ENCODE measurements around the gene METRNL.
A peak's percentile ranks its signal among the peaks of the same experiment; 100 is the strongest.
"Not testable (repeated sequence)": the region's sequence is repeated elsewhere in the genome, so short reads cannot be mapped to it uniquely, and the experiment has no call there.

Gene METRNL

DNA sequence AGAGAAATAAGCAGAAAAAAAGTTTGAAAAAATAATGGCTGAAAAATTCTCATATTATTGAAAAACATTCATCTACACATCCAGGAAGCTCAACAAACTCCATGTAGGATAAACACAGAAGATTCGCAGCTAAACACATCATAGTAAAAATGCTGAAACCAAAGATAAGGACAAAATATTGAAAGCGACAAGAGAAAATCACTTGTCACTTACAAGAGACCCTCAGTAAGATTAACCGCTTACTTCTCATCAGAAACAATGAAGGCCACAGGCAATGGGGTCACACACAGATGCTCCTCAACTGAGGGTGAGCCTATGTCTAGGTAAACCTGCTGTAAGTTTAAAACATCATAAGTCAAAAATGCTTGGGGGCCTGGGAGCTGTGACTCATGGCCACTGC lies 38.1 kb upstream of the METRNL start:
- H3K9ac ChIP-seq (ENCODE audit: low read length): no peak overlapping the region
- no peaks in the 10 kb centered on the region for H3K36me3 ChIP-seq (ENCODE audit: control insufficient read depth, insufficient read depth, low read length)
- no peaks in the 10 kb centered on the region for H3K4me1 ChIP-seq (ENCODE audit: control insufficient read depth, insufficient read depth, low read length)
- no peak overlapping the region for H3K4me3 ChIP-seq (ENCODE audit: low read length)
- H3K9me3 ChIP-seq (ENCODE audit: control insufficient read depth, low read length): no peaks in the 10 kb centered on the region
- no peaks in the 10 kb centered on the region for H3K27me3 ChIP-seq (ENCODE audit: control insufficient read depth, insufficient read depth, low read length)

DNA sequence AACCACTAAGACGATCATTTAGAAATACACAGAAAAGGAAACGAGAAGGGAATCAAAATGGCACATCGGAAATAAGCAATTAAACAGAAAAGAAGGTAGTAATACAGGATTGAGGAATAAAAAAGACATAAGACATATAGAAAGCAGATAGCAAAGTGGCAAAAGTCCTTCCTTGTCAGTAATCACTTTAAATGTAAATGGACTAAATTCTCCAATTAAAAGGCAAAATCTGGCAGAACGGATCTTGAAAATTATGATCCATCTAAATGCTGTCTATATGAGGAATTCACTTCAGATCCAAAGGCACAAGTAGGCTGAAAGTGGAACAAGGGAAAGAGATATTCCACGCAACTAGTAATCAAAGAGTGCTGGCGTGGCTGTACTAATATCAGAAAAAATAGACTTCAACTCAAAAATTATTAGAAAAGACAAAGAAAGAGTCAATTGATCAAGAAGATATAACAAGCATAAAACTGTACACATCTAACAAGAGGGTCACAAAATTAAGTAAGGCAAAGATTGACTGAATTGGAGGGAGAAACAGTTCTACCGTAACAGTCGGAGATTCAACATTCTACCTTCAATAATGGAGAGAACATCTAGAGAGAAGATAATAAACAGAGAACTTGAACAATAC lies 36.8 kb upstream of the METRNL start:
- no peaks in the 10 kb centered on the region for H3K36me3 ChIP-seq (ENCODE audit: control insufficient read depth, insufficient read depth, low read length)
- no peak overlapping the region for H3K9ac ChIP-seq (ENCODE audit: low read length)
- no peak overlapping the region for H3K4me3 ChIP-seq (ENCODE audit: low read length)

DNA sequence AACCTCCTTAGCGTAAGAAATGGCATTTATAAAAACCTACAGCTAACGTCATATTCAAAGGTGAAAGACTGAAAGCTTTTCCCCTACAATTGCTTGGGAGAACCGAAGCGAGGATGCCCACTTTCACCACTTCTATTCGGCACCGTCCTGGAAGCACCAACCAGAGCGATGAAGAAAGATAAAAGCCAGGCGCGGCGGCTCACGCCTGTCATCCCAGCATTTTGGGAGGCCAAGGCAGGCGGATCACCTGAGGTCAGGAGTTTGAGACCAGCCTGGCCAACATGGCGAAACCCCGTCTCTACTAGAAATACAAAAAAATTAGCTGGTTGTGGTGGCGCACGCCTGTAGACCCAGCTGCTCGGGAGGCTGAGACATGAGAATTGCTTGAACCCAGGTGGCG lies 34.9 kb upstream of the METRNL start:
- H3K4me1 ChIP-seq (ENCODE audit: control insufficient read depth, insufficient read depth, low read length): not testable (repeated sequence)

More for the DNA sequence above, 36.8 kb upstream of the METRNL start:
- no peaks in the 10 kb centered on the region for H3K9me3 ChIP-seq (ENCODE audit: control insufficient read depth, low read length)
- H3K4me1 ChIP-seq (ENCODE audit: control insufficient read depth, insufficient read depth, low read length): no peaks in the 10 kb centered on the region
- H3K27me3 ChIP-seq (ENCODE audit: control insufficient read depth, insufficient read depth, low read length): no peaks in the 10 kb centered on the region

DNA sequence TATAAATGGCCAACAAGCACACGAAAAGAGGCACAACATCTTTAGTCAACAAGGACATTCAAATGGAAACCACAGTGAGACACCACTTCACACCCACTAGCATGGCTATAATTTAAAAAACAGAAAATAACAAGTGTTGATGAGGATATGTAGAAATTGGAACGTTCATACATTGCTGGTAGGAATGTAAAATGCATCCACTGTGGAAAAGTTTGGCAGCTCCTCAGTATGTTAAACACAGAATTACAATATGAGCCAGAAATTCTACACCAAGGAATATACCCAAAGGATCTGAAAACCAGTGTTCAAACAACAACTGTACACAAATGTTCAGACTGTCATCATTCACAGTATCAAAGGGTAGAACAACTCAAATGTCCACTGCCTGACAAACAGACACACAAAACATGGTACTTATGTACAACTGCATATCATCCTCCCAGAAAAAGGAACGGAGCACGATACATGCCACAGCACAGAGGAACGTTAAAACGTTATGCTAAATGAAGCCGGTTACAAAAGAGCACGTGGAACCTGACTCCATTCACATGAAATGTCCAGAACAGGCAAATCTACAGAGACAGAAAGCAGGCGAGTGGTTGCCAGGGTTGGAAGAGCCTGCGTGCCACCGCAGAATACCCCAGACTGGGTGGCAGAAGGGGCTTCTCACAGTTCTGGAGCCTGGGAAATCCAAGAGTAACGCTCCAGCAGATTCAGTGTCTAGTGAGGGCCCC lies 32.8 kb upstream of the METRNL start:
- H3K36me3 ChIP-seq (ENCODE audit: control insufficient read depth, insufficient read depth, low read length): no peaks in the 10 kb centered on the region
- no peaks in the 10 kb centered on the region for H3K27me3 ChIP-seq (ENCODE audit: control insufficient read depth, insufficient read depth, low read length)
- H3K9me3 ChIP-seq (ENCODE audit: control insufficient read depth, low read length): no peaks in the 10 kb centered on the region
- H3K9ac ChIP-seq (ENCODE audit: low read length): no peak overlapping the region
- peaks cover 10% of the 10 kb centered on the region for H3K4me1 ChIP-seq (ENCODE audit: control insufficient read depth, insufficient read depth, low read length)
- no peak overlapping the region for H3K4me3 ChIP-seq (ENCODE audit: low read length)

More for the DNA sequence above, 34.9 kb upstream of the METRNL start:
- H3K9me3 ChIP-seq (ENCODE audit: control insufficient read depth, low read length); H3K36me3 ChIP-seq (ENCODE audit: control insufficient read depth, insufficient read depth, low read length); H3K27me3 ChIP-seq (ENCODE audit: control insufficient read depth, insufficient read depth, low read length); H3K4me3 ChIP-seq (ENCODE audit: low read length); H3K9ac ChIP-seq (ENCODE audit: low read length): not testable (repeated sequence)

DNA sequence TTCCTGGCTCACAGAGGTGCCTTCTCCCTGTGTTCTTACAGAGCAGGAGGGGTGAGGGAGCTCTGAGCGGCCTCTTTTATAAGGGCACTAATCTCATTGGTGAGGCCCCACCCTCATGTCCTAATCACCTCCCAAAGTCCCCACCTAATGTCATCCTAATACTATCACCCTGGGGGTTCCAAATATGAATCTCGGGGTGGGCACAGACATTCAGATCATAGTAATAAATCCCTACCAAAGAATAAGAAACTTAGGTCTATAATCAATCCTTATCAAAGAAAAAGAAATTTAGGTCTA lies 32.3 kb upstream of the METRNL start:
- H3K9me3 ChIP-seq (ENCODE audit: control insufficient read depth, low read length): no peaks in the 10 kb centered on the region
- no peak overlapping the region for H3K4me3 ChIP-seq (ENCODE audit: low read length)
- H3K9ac ChIP-seq (ENCODE audit: low read length): no peak overlapping the region
- H3K27me3 ChIP-seq (ENCODE audit: control insufficient read depth, insufficient read depth, low read length): no peaks in the 10 kb centered on the region
- peaks cover 13% of the 10 kb centered on the region for H3K4me1 ChIP-seq (ENCODE audit: control insufficient read depth, insufficient read depth, low read length)
- H3K36me3 ChIP-seq (ENCODE audit: control insufficient read depth, insufficient read depth, low read length): no peaks in the 10 kb centered on the region

DNA sequence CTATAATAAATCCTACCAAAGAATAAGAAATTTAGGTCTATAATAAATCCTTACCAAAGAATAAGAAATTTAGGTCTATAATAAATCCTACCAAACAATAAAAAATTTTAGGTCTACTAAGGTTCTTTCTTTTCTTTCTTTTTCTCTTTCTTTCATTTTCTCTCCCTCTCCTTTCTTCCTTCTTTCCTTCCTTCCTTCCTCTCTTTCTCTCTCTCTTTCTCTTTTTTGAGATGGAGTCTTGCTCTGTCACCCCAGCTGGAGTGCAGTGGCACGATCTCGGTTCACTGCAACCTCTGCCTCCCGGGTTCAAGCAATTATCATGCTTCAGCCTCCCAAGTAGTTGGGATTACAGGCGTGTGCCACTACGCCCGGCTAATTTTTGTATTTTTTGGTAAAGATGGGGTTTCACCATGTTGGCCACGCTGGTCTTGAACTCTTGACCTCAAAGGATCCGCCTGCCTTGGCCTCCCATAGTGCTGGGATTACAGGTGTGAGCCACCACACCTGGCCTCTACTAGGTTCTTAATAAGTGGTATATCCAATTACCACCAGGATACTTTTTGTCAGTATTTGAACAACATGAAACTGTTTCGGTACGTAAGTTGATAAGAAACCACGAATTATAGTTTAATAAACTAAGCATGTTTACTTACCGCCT lies 31.5 kb upstream of the METRNL start:
- not testable (repeated sequence) for H3K36me3 ChIP-seq (ENCODE audit: control insufficient read depth, insufficient read depth, low read length); H3K4me3 ChIP-seq (ENCODE audit: low read length); H3K27me3 ChIP-seq (ENCODE audit: control insufficient read depth, insufficient read depth, low read length); H3K9me3 ChIP-seq (ENCODE audit: control insufficient read depth, low read length)
- peaks cover 20% of the 10 kb centered on the region for H3K4me1 ChIP-seq (ENCODE audit: control insufficient read depth, insufficient read depth, low read length)
- H3K9ac ChIP-seq (ENCODE audit: low read length): peak overlapping the region; percentile 31

DNA sequence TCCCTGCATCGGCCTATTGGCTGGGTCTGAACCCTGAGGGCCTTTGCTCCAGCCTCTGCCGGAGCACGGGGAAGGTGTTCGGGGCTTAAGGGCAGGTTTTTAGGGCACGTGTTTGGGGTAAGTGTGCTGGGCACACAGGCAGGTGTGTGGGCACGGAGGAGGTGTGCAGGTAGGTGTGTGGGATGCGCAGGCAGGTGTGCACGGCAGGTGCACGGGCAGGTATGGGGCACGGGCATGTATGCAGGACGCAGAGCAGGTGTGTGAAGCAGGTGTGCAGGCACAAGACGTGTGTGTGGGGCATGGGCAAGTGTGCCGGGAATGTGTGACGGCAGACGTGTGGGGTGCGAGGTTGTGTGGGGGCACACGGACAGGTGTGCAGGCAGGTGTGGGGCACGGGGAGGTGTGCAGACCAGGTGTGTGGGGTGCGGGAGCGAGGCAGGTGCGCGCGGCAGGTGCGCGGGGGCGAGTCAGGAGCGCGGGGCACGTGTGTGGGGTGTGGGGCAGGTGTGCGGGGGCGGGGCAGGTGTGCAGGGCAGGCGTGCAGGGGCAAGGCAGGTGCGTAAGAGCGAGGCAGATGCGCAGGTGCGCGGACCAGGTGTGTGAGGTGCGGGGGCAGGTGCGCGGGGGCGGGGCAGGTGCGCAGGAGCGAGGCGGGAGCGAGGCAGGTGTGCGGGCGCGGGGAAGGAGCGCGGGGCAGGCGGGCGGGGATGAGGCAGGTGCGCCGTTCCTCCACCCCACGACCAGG lies 28.6 kb upstream of the METRNL start:
- no peaks in the 10 kb centered on the region for H3K27me3 ChIP-seq (ENCODE audit: control insufficient read depth, insufficient read depth, low read length)
- H3K9ac ChIP-seq (ENCODE audit: low read length): peak overlapping the region; percentile 52
- peak overlapping the region; percentile 38 for H3K4me3 ChIP-seq (ENCODE audit: low read length)
- peaks cover 34% of the 10 kb centered on the region for H3K4me1 ChIP-seq (ENCODE audit: control insufficient read depth, insufficient read depth, low read length)
- no peaks in the 10 kb centered on the region for H3K36me3 ChIP-seq (ENCODE audit: control insufficient read depth, insufficient read depth, low read length)
- no peaks in the 10 kb centered on the region for H3K9me3 ChIP-seq (ENCODE audit: control insufficient read depth, low read length)

DNA sequence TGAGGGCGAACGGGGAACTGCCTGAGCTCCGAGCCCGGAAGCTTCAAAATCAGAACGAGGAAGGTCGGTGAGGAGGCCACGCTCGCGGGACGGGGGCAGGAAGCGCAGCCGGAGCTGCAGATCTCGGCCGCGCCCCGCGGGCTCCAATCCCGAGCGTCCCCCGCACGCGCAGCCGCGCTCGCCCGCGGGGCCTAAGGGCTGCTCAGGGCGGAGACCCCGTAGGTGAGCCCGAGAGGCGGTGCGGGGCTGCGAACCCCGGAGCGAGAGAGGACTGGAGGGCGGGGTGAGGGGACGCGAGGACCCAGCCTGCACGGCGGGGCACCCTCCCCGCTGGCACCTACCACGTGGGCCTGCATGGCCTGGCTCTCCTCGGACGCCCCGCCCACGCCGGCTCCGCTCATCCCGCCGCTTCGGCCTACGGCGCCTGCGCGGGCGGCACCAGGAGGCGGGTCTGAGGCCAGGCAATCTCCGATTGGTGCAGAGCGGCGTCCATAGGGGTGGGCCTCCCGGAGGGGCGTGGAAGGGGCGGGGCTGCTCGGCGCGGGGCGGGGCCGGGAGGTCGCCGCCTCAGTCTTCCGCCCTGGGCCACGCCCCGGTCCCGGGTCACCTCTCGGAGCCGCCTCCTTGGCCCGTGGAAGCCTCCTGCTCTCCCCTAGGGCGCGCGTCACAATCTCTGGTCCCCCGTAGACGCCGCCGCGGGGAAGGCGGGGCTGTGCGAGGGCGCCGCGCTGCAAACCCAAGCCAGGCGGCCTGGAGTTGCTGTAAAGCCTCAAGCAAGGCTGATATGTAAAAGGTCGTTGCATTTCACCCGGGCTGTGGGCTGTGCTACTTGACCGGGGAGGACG lies 27.8 kb upstream of the METRNL start:
- peaks cover 42% of the 10 kb centered on the region for H3K4me1 ChIP-seq (ENCODE audit: control insufficient read depth, insufficient read depth, low read length)
- H3K9me3 ChIP-seq (ENCODE audit: control insufficient read depth, low read length): no peaks in the 10 kb centered on the region
- peak overlapping the region; percentile 38 for H3K4me3 ChIP-seq (ENCODE audit: low read length)
- H3K36me3 ChIP-seq (ENCODE audit: control insufficient read depth, insufficient read depth, low read length): no peaks in the 10 kb centered on the region
- no peaks in the 10 kb centered on the region for H3K27me3 ChIP-seq (ENCODE audit: control insufficient read depth, insufficient read depth, low read length)
- H3K9ac ChIP-seq (ENCODE audit: low read length): peak overlapping the region; percentile 72

DNA sequence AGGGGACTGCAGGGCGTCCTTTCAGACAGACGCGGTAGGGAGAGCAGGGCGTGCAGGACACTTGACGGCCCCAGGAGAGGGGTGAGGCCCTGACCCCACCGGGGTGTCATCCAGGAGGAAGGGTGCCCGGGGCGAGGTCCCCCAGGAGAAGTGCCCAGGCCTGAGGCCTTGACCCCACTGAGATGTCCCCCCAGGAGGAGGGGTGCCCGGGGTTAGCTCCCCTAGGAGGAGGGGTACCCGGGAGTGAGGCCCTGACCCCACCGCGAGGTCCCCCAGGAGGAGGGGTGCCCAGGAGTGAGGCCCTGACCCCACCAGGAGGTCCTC lies 27.2 kb upstream of the METRNL start:
- Histone ChIP-seq H3K9me3 (ENCODE audit: control insufficient read depth, low read length) (no peaks in the 10 kb centered on the region), H3K36me3 (ENCODE audit: control insufficient read depth, insufficient read depth, low read length) (no peaks in the 10 kb centered on the region), H3K4me1 (ENCODE audit: control insufficient read depth, insufficient read depth, low read length) (peaks cover 42% of the 10 kb centered on the region), H3K4me3 (ENCODE audit: low read length) (peak overlapping the region; percentile 31), H3K27me3 (ENCODE audit: control insufficient read depth, insufficient read depth, low read length) (no peaks in the 10 kb centered on the region), H3K9ac (ENCODE audit: low read length) (peak overlapping the region; percentile 72)

DNA sequence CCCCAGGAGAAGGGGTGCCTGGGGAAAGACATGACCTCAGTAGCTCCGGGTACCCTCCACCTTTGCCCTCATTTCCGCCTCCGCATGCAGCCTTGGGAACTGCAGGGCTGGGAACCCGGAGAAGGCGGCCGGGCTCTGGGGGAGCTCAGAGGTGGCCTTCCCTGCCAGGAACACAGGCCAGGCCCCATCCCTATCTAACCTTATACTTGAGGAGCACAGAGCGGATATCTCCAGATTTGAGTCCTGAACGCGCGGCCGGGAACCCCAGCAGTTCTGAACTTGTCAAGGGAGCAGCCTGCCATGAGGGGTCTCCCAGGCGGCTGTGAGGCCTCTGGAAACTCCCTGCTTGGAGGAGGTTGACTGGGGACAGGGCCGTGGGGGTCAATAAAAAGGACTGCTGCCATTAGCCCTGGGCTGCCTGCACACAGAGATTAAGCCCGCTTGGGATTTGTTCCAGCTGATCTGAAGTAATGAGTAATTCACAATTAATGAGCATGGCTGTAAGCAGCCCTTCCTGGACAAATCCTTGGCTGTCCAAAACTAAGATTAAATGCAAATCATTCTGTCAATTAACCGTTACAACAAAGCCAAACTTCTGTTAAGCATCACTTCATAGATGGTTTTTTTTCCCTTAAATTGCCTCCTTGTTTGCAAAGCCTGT lies 26.3 kb upstream of the METRNL start:
- Histone ChIP-seq H3K4me3 (ENCODE audit: low read length) (no peak overlapping the region), H3K9ac (ENCODE audit: low read length) (peak overlapping the region; percentile 10)

DNA sequence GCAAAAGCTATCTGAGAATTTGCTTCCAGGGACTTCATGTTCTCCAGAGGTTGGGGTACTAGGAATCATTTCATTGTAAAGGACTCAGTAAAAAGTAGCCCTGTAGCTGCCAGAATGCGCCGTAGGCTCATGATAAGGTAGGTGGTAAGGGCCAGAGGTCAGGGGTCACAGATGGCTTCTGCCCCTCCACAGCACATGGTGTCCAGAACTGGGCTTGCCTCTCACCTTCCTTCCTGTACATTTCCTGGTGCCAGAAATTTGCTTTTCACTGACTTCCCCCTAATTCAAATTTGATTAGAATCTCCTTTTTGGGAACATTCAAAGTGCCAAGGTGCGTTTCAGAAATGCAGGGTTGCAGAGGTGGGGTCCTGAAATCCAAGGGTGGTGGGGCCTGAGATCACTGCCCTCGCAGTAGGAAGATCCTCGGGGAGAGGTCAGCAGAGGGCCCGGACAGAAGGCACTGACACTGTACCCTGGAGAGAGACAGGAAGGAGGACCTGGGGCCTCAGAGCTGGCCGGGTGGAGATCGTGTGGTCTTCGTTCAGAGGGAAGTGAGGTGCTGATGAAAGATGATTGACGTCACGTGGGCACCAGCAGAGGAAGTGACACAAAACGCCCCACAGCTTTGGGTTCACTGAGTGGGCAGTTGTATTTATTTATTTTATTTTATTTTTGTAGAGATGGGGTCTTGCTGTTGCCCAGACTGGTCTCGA lies 25.5 kb upstream of the METRNL start:
- Histone ChIP-seq H3K4me3 (ENCODE audit: low read length) (no peak overlapping the region), H3K27me3 (ENCODE audit: control insufficient read depth, insufficient read depth, low read length) (no peaks in the 10 kb centered on the region), H3K36me3 (ENCODE audit: control insufficient read depth, insufficient read depth, low read length) (no peaks in the 10 kb centered on the region), H3K9me3 (ENCODE audit: control insufficient read depth, low read length) (no peaks in the 10 kb centered on the region), H3K4me1 (ENCODE audit: control insufficient read depth, insufficient read depth, low read length) (peaks cover 37% of the 10 kb centered on the region), H3K9ac (ENCODE audit: low read length) (no peak overlapping the region)

More for the DNA sequence above, 26.3 kb upstream of the METRNL start:
- Histone ChIP-seq H3K36me3 (ENCODE audit: control insufficient read depth, insufficient read depth, low read length) (no peaks in the 10 kb centered on the region), H3K27me3 (ENCODE audit: control insufficient read depth, insufficient read depth, low read length) (no peaks in the 10 kb centered on the region), H3K4me1 (ENCODE audit: control insufficient read depth, insufficient read depth, low read length) (peaks cover 38% of the 10 kb centered on the region), H3K9me3 (ENCODE audit: control insufficient read depth, low read length) (no peaks in the 10 kb centered on the region)

All from mucosa of stomach (tissue), 1 donor.